HG03442 (cell line): ENCODE results near the gene KDM5A.
"Not testable (repeated sequence)": the region's sequence is repeated elsewhere in the genome, so short reads cannot be mapped to it uniquely, and the experiment has no call there.

Source experiments
- ATAC-seq: cut with Tn5 transposase; IDR thresholded peaks from one replicate; pipeline ENCODE4 v1.9.1; 2021; ENCODE audit warnings: mild to moderate bottlenecking, moderate library complexity; ENCODE audit not compliant: unreplicated experiment

Gene KDM5A

GRCh38 chr12:389142-390096 is at the start of gene KDM5A:
Gene KDM5A (minus strand): TSS chr12:389320. CDS start chr12:389091, 229 bp downstream.
- ATAC-seq, result peak; percentile 93

GRCh38 chr12:435737-436136 is 46.6 kb upstream of the KDM5A start:
- not testable (repeated sequence) for ATAC-seq

- ATAC-seq, result no peak
Observed at GRCh38 chr12:422526-422925, 33.4 kb upstream of the KDM5A start.

GRCh38 chr12:418432-418831 is 29.3 kb upstream of the KDM5A start:
- no peak for ATAC-seq

GRCh38 chr12:414859-415258 is 25.7 kb upstream of the KDM5A start:
- ATAC-seq, result no peak

- ATAC-seq, result no peak
Observed at GRCh38 chr12:402029-402389, 12.9 kb upstream of the KDM5A start.

- peak; percentile 96 for ATAC-seq
Observed at GRCh38 chr12:401235-402028, 12.3 kb upstream of the KDM5A start, which contains the start of gene CCDC77. Gene CCDC77 (plus strand): TSS chr12:401644. CDS start chr12:409384, 7,740 bp downstream.

GRCh38 chr12:400828-401227 is 11.7 kb upstream of the KDM5A start:
- no peak for ATAC-seq

GRCh38 chr12:388541-389141 is 479 bp downstream of the KDM5A start:
- ATAC-seq, result peak; percentile 23

- ATAC-seq, result no peak
Observed at GRCh38 chr12:388012-388411, 1.1 kb downstream of the KDM5A start.

- ATAC-seq, result no peak
Observed at GRCh38 chr12:386651-387050, 2.5 kb downstream of the KDM5A start.

GRCh38 chr12:370739-371485 is 18.2 kb downstream of the KDM5A start:
- ATAC-seq, result not testable (repeated sequence)

- no peak for ATAC-seq
Observed at GRCh38 chr12:367972-368371, 21.1 kb downstream of the KDM5A start.

- no peak for ATAC-seq
Observed at GRCh38 chr12:366820-367219, 22.3 kb downstream of the KDM5A start.

GRCh38 chr12:359091-359490 is 30.0 kb downstream of the KDM5A start:
- no peak for ATAC-seq

- no peak for ATAC-seq
Observed at GRCh38 chr12:356276-356988, 32.7 kb downstream of the KDM5A start.

- not testable (repeated sequence) for ATAC-seq
Observed at GRCh38 chr12:351197-351596, 37.9 kb downstream of the KDM5A start.

- ATAC-seq, result not testable (repeated sequence)
Observed at GRCh38 chr12:349625-350024, 39.5 kb downstream of the KDM5A start.

- not testable (repeated sequence) for ATAC-seq
Observed at GRCh38 chr12:343036-343435, 46.1 kb downstream of the KDM5A start.

- ATAC-seq, result no peak
Observed at GRCh38 chr12:337039-337438, 52.1 kb downstream of the KDM5A start.
